Colonic mucosa (tissue), 4 donors: Measurements from ENCODE around the gene CGA. TPM values are rescaled to one million over a fixed set of nuclear protein-coding genes. Genes with fewer than 3 reads are reported as not detected.
A peak's percentile ranks its signal among the peaks of the same experiment; 100 is the strongest.

Source experiments
- DNase-seq: peaks from one replicate; pipeline ENCODE4 v3.0.0-alpha.2; 2020
- H3K27ac ChIP-seq: fragments of 200-600 bp; one replicate; pipeline ENCODE4 v1.8.0; 2021
- H3K27me3 ChIP-seq: fragments of 200-600 bp; one replicate; pipeline ENCODE4 v1.8.0; 2021
- H3K36me3 ChIP-seq: fragments of 200-600 bp; one replicate; pipeline ENCODE4 v1.8.0; 2021
- H3K4me1 ChIP-seq: fragments of 200-600 bp; one replicate; pipeline ENCODE4 v1.8.0; 2021; ENCODE audit warnings: mild to moderate bottlenecking
- H3K4me3 ChIP-seq: fragments of 200-600 bp; one replicate; pipeline ENCODE4 v1.8.0; 2021
- H3K9ac ChIP-seq, 2 donors: one replicate each; pipeline ENCODE4 v1.7.0; 2013; ENCODE audit warnings: control low read depth in 2 of 2, low read depth in 2 of 2, low read length in 2 of 2
- H3K9me3 ChIP-seq: fragments of 200-600 bp; one replicate; pipeline ENCODE4 v1.8.0; 2021
- CTCF ChIP-seq: fragments of 200-600 bp; IDR thresholded peaks from one replicate; pipeline ENCODE4 v1.8.0; 2022; ENCODE audit warnings: antibody characterized with exemption, mild to moderate bottlenecking
- intact Hi-C: fragments of 100-400 bp; cut with DNase I; formaldehyde crosslinking; loops from one replicate; pipeline ENCODE4 v1.14.1; 2022
- total RNA-seq, 2 donors: library from RNA; stranded (reverse); fragmentation: NEBNext Ultra II Directional in 1 of 2; extraction: Animal tissue kit (Norgen Biotek cat#: 25700) in 1 of 2; gene quantifications; one replicate each; pipeline ENCODE4 v1.2.1, GENCODE V29; 2021
- donor health status: healthy.
- donor health status: DM: no; HTN: no; CAD: no.
- donor health status: DM: no; HTN: no; CAD: no.

The CGA gene
- total RNA-seq, 2 donors from 2014 or later: not detected

- TF ChIP-seq CTCF: no peak
- Histone ChIP-seq H3K9ac (no peak overlapping the region), H3K4me3 (no peak overlapping the region), H3K4me1 (no peaks in the 10 kb centered on the region), H3K9me3 (no peaks in the 10 kb centered on the region), H3K27ac (no peak overlapping the region), H3K27me3 (no peaks in the 10 kb centered on the region), H3K36me3 (no peaks in the 10 kb centered on the region)
- intact Hi-C loops: no loop called here
- DNase-seq: no peak
Observed at GRCh38 chr6:87092435-87092834, 2.5 kb downstream of the CGA start.

- Histone ChIP-seq H3K27me3 (no peaks in the 10 kb centered on the region), H3K27ac (no peak overlapping the region), H3K9me3 (no peaks in the 10 kb centered on the region), H3K9ac (no peak overlapping the region), H3K4me3 (no peak overlapping the region), H3K4me1 (no peaks in the 10 kb centered on the region), H3K36me3 (no peaks in the 10 kb centered on the region)
- DNase-seq: no peak
- intact Hi-C loops: no loop called here
- TF ChIP-seq CTCF: no peak
Observed at GRCh38 chr6:87089135-87089534, 5.8 kb downstream of the CGA start.

GRCh38 chr6:87088076-87088475 lies 6.8 kb downstream of the CGA start:
- Histone ChIP-seq H3K4me1 (no peaks in the 10 kb centered on the region), H3K36me3 (no peaks in the 10 kb centered on the region), H3K27me3 (no peaks in the 10 kb centered on the region), H3K27ac (no peak overlapping the region), H3K9ac (no peak overlapping the region), H3K4me3 (no peak overlapping the region), H3K9me3 (no peaks in the 10 kb centered on the region)
- intact Hi-C loops: no loop called here
- TF ChIP-seq CTCF: no peak
- DNase-seq: no peak

- Histone ChIP-seq H3K27ac (no peak overlapping the region), H3K9ac (no peak overlapping the region), H3K4me1 (no peaks in the 10 kb centered on the region), H3K9me3 (no peaks in the 10 kb centered on the region), H3K36me3 (no peaks in the 10 kb centered on the region), H3K27me3 (no peaks in the 10 kb centered on the region), H3K4me3 (no peak overlapping the region)
- TF ChIP-seq CTCF: no peak
- DNase-seq: no peak
- intact Hi-C loops: no loop called here
Observed at GRCh38 chr6:87082160-87082721, 12.7 kb downstream of the CGA start.

GRCh38 chr6:87078983-87079616 lies 15.8 kb downstream of the CGA start:
- Histone ChIP-seq H3K9ac (no peak overlapping the region), H3K27me3 (no peaks in the 10 kb centered on the region), H3K9me3 (no peaks in the 10 kb centered on the region), H3K27ac (no peak overlapping the region), H3K36me3 (no peaks in the 10 kb centered on the region), H3K4me1 (no peaks in the 10 kb centered on the region), H3K4me3 (no peak overlapping the region)
- intact Hi-C loops: no loop called here
- DNase-seq: peak; percentile 68
- peak; percentile 78 for TF ChIP-seq CTCF
